Breast epithelium (tissue), 3 donors: ENCODE results near the gene SIAH3.

Source experiments
- POLR2A ChIP-seq: fragments of 450-650 bp; IDR thresholded peaks from one replicate; pipeline ENCODE4 v1.6.1; 2016; ENCODE audit warnings: antibody characterized with exemption, mild to moderate bottlenecking, moderate library complexity
- POLR2AphosphoS5 ChIP-seq, 3 donors: sonication (generic); formaldehyde crosslinking; IDR thresholded peaks; one replicate each; pipeline ENCODE4 v1.6.1; 2017; ENCODE audit warnings: antibody characterized with exemption in 3 of 3
- TF ChIP-seq, protein P1 (sequence below), 3 donors: fragments of 450-650 bp; IDR thresholded peaks; one replicate each; pipeline ENCODE4 v1.5.1; 2016 to 2017; ENCODE audit warnings: antibody characterized with exemption in 3 of 3, mild to moderate bottlenecking in 3 of 3, moderate library complexity in 3 of 3

DNA sequence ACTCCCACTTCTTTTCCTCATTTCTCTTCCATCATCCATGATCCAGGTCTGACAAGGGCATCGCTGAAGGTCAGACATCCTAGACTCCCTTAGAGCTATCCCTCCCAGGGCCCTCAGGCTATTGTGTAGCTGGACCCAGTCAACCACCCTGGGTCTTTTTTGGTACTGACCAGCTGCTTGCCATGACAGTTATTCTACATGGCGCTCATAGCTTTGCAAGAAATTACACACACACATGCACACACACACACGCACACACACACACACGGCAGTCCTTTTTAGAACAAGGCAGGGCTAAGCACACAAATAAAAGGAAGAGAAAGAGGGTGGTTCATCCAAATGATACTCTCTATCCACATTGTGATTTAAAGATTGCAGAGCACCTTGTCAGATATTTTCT lies 18.3 kb downstream of the SIAH3 start:
- TF ChIP-seq POLR2A (no peak), POLR2AphosphoS5 (IDR thresholded peaks at IDR 0.05) (no peak)
- TF ChIP-seq, protein P1, sequence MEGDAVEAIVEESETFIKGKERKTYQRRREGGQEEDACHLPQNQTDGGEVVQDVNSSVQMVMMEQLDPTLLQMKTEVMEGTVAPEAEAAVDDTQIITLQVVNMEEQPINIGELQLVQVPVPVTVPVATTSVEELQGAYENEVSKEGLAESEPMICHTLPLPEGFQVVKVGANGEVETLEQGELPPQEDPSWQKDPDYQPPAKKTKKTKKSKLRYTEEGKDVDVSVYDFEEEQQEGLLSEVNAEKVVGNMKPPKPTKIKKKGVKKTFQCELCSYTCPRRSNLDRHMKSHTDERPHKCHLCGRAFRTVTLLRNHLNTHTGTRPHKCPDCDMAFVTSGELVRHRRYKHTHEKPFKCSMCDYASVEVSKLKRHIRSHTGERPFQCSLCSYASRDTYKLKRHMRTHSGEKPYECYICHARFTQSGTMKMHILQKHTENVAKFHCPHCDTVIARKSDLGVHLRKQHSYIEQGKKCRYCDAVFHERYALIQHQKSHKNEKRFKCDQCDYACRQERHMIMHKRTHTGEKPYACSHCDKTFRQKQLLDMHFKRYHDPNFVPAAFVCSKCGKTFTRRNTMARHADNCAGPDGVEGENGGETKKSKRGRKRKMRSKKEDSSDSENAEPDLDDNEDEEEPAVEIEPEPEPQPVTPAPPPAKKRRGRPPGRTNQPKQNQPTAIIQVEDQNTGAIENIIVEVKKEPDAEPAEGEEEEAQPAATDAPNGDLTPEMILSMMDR (IDR thresholded peaks at IDR 0.05): no peak
